GM19438 (cell line): Measurements from ENCODE around the gene ING1.
A peak's percentile ranks its signal among the peaks of the same experiment; 100 is the strongest.
"Not testable (repeated sequence)": the region's sequence is repeated elsewhere in the genome, so short reads cannot be mapped to it uniquely, and the experiment has no call there.

Source experiments
- ATAC-seq: cut with Tn5 transposase; IDR thresholded peaks from one replicate; pipeline ENCODE4 v1.9.1; 2021; ENCODE audit warnings: low read depth; ENCODE audit not compliant: unreplicated experiment

The ING1 gene, protein sequence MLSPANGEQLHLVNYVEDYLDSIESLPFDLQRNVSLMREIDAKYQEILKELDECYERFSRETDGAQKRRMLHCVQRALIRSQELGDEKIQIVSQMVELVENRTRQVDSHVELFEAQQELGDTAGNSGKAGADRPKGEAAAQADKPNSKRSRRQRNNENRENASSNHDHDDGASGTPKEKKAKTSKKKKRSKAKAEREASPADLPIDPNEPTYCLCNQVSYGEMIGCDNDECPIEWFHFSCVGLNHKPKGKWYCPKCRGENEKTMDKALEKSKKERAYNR

GRCh38 chr13:110713642-110713952, at the start of gene ING1:
TSS of gene ING1 (plus strand) at chr13:110713700. CDS start at chr13:110714150, 450 bp downstream.
- no peak for ATAC-seq

DNA sequence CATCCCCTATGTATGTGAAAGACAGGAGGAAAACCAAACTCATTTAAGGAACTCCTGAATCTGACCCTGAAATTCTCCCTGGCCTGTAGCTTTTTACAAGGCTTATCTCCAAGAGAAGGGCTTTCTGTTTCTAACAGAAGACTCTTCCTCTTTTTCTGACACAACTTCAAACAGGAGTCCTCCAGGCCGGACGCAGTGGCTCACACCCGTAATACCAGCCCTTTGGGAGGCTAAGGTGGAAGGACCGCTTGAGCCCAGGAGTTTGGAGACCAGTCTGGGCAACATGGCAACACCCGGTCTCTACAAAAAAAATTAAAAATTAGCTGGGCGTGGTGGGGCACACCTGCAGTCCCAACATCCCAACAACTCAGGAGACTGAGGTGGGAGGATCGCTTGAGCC, 49.5 kb upstream of the ING1 start:
- no peak for ATAC-seq

GRCh38 chr13:110664673-110665072, 48.8 kb upstream of the ING1 start:
- no peak for ATAC-seq

DNA sequence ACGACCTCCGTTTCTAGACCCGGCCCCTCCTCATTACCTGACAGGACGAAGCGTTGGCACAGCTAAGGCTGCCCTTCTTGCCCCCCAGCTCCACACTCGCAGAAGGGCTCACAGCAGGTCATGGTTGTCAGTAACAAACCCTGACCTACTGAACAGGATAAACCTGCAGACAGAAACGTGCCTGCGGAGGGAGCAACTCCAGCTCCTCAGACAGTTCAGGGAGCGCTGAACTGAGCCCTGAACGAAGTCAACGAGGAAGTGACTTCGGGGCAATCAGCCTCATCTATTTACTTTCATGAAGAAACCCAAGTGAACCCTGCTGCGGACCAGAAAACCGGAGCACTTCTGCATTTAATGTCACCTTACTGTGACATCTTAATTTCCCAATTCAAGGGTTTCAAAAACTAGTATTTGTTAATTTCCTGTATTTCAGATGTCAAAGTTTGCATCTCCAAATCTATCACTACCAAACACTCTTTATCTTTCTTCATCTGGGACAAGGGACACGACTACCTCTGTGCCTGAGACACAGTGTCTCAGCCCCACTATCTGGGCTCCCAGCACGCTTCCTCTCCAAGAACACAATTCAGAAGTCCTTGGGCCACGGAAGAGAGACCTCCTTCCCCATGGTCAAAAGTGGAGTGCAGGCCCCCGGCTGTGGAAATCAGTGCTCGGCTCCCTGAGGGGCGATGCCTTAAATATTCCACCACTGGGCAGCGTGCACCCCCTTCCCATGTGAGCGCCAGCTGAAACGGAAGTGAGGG, 47.8 kb upstream of the ING1 start:
- ATAC-seq, result no peak

- no peak for ATAC-seq
Measured at GRCh38 chr13:110666255-110666533, 47.3 kb upstream of the ING1 start.

- no peak for ATAC-seq
Measured at GRCh38 chr13:110669036-110669435, 44.5 kb upstream of the ING1 start.

DNA sequence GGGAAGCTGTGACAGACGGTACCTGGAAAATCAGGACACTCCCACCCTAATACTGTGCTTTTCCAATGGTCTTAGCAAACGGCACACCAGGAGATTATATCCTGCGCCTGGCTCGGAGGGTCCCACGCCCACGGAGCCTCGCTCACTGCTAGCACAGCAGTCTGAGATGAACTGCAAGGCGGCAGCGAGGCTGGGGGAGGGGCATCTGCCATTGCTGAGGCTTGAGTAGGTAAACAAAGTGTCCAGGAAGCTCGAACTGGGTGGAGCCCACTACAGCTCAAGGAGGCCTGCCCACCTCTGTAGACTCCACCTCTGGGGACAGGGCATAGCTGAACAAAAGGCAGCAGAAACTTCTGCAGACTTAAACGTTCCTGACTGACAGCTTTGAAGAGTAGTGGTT, 43.7 kb upstream of the ING1 start:
- not testable (repeated sequence) for ATAC-seq

GRCh38 chr13:110676595-110677587, 36.6 kb upstream of the ING1 start:
- ATAC-seq, result peak; percentile 79

GRCh38 chr13:110677731-110678545, 35.6 kb upstream of the ING1 start:
- no peak for ATAC-seq

- no peak for ATAC-seq
Measured at GRCh38 chr13:110680852-110681251, 32.6 kb upstream of the ING1 start.

GRCh38 chr13:110681868-110682550, 31.5 kb upstream of the ING1 start:
- no peak for ATAC-seq

GRCh38 chr13:110682746-110683145, 30.8 kb upstream of the ING1 start:
- no peak for ATAC-seq

- no peak for ATAC-seq
Measured at GRCh38 chr13:110683203-110683883, 30.2 kb upstream of the ING1 start.

DNA sequence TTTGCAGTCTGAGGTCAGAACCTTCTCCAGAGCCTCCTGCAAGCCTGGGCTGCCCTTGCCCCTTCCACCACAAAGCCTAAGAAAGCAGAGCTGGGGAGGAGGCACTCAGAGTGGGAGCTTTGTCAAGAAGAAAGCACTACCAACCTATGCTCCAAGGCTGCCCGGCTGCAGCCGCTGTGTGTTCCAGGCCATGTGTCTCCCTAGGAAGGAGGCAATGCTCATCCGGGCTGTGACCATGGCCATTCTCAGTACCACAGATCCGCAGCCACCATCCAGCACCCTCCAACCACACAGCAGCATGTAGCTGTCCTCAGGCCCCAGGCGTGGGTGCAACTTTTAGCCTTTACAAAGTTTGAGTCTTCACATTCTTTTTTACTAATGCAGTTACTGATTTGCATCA, 29.6 kb upstream of the ING1 start:
- no peak for ATAC-seq

DNA sequence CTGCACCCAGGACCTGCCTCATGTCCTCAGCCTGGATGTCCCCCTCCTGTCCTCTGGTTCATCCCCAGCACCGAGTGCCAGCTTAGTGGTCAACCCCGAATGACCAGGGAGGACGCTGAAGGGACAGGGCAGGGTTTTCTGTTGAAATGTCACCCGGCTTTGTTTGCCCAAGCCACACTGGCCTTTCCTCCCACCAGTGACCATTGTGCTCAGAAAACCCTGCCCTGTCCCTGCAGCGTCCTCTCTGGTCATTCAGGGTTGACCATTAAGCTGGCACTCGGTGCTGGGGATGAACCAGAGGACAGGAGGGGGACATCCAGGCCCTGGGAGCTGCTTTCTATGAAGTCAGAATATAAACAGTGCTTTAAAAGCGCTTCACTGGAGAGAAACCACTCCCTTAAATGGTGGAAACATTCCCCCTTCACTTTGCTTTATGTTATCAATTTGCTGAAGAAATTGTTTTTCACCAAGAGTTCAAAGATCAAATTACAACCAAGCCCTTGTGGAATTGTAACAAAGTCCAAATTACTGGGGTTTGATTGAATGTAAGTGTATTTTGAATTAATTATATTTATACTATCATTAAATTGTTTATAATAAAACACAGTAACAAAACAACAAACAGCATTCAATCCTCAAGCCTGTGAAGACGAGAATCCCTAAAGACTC, 29.0 kb upstream of the ING1 start:
- no peak for ATAC-seq

- no peak for ATAC-seq
Measured at GRCh38 chr13:110685305-110686020, 28.0 kb upstream of the ING1 start.

- no peak for ATAC-seq
Measured at GRCh38 chr13:110687736-110688135, 25.8 kb upstream of the ING1 start.

DNA sequence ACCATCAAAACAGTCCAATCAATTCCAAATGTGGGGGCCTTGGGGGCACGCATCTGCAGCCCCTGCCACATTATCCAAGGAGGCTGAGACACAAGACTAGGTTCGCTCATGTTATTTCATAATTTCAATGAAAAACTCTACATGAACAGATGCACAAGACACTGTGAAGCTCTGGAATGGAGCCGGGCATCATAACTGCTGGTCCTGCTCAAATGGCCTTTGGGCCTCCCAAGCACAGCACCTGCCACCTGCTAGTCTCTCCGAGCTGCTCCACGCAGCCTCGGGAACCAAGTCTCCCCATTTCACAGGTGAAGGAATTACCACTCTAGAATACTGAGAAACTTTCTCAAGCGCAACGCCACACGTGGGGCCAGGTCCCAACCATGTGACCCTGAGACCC, 24.5 kb upstream of the ING1 start:
- no peak for ATAC-seq
